Peyer's patch (tissue), 4 donors: ENCODE results near the gene CRYGC. TPM values are rescaled to one million over a fixed set of nuclear protein-coding genes. Genes with fewer than 3 reads are reported as not detected.

Experiments used
- DNase-seq, 3 donors: peaks; one replicate each; pipeline ENCODE4 v3.0.0-alpha.2; 2017 to 2019
- H3K27ac ChIP-seq, 4 donors: fragments of 200-600 bp; sonication (generic); one replicate each; pipeline ENCODE4 v1.5.1; 2016 to 2019
- H3K27me3 ChIP-seq, 2 donors: fragments of 200-600 bp; sonication (generic); one replicate each; pipeline ENCODE4 v1.5.1; 2019
- H3K36me3 ChIP-seq, 3 donors: fragments of 200-600 bp; sonication (generic); one replicate each; pipeline ENCODE4 v1.5.1; 2016 to 2019
- H3K4me1 ChIP-seq, 4 donors: fragments of 200-600 bp; sonication (generic); one replicate each; pipeline ENCODE4 v1.5.1; 2016 to 2019
- H3K4me3 ChIP-seq, 4 donors: fragments of 200-600 bp; sonication (generic); 1 replicate in 3 of 4; 2 replicates in 1 of 4; pipeline ENCODE4 v1.5.1; 2016 to 2019; ENCODE audit warnings: mild to moderate bottlenecking in 1 of 4
- H3K9me3 ChIP-seq, 4 donors: fragments of 200-600 bp; sonication (generic); one replicate each; pipeline ENCODE4 v1.5.1; 2016 to 2019; ENCODE audit warnings: mild to moderate bottlenecking in 1 of 4
- POLR2A ChIP-seq, 2 donors: fragments of 450-650 bp; IDR thresholded peaks; one replicate each; pipeline ENCODE4 v1.5.1; 2017; ENCODE audit warnings: antibody characterized with exemption in 2 of 2, mild to moderate bottlenecking in 2 of 2, moderate library complexity in 2 of 2
- total RNA-seq, 4 donors: library from RNA; depleted of rRNA; stranded (reverse); fragments of >200 nt; gene quantifications; one replicate each; pipeline ENCODE4 v1.1.0, GENCODE V29; 2016
- TF ChIP-seq, protein P1 (sequence below), 6 experiments: fragments of 450-650 bp in 4 of 6; fragments of 200-600 bp in 2 of 6; sonication (generic) in 1 of 6; IDR thresholded peaks; one replicate each; pipeline ENCODE4 v1.5.1; 2017 to 2019; ENCODE audit warnings: antibody characterized with exemption in 6 of 6, mild to moderate bottlenecking in 3 of 6, moderate library complexity in 1 of 6

The CRYGC gene
- total RNA-seq, 4 donors from 2014 or later = not detected

DNA sequence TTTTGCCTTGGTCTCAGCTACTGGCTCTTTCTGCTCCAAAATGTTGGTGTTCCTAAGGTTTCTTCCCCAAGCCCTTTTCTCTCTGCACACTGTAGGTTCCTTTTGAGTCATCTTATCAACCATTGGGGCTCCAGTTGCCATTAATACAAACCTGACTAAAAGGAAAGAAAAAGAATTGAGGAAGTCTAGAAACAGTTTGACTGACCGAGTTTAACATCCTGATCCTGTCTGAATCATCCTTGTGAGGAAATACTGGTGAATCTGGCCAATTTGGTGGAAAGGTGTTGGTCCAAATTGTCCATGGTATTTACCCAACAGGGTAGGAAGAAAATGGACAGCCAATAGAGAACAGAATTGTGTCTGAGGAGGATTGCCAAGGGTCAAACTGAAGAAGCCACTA, 43.6 kb downstream of the CRYGC start:
- DNase-seq = no peak
- H3K4me1 ChIP-seq = no peaks in the 10 kb centered on the region
- no peaks in the 10 kb centered on the region for H3K27me3 ChIP-seq
- no peak overlapping the region for H3K4me3 ChIP-seq
- no peaks in the 10 kb centered on the region for H3K9me3 ChIP-seq
- TF ChIP-seq, protein P1, sequence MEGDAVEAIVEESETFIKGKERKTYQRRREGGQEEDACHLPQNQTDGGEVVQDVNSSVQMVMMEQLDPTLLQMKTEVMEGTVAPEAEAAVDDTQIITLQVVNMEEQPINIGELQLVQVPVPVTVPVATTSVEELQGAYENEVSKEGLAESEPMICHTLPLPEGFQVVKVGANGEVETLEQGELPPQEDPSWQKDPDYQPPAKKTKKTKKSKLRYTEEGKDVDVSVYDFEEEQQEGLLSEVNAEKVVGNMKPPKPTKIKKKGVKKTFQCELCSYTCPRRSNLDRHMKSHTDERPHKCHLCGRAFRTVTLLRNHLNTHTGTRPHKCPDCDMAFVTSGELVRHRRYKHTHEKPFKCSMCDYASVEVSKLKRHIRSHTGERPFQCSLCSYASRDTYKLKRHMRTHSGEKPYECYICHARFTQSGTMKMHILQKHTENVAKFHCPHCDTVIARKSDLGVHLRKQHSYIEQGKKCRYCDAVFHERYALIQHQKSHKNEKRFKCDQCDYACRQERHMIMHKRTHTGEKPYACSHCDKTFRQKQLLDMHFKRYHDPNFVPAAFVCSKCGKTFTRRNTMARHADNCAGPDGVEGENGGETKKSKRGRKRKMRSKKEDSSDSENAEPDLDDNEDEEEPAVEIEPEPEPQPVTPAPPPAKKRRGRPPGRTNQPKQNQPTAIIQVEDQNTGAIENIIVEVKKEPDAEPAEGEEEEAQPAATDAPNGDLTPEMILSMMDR (IDR thresholded peaks at IDR 0.05) = no peak
- TF ChIP-seq POLR2A (IDR thresholded peaks at IDR 0.05) = no peak
- H3K36me3 ChIP-seq = no peaks in the 10 kb centered on the region
- no peak overlapping the region for H3K27ac ChIP-seq

DNA sequence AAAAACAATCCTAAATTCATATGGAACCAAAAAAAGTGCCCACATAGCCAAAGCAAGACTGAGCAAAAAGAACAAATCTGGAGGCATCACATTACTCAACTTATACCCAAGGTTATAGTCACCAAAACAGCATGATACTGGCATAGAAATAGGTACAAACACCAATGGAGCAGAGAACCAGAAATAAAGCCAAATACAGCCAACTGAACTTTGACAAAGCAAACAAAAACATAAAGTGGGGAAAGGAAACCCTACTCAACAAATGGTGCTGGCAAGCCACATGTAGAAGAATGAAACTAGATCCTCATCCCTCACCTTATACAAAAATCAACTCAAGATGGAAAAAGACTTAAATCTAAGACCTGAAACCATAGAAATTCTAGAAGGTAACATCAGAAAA, 45.8 kb downstream of the CRYGC start:
- H3K27me3 ChIP-seq = no peaks in the 10 kb centered on the region
- DNase-seq = no peak
- no peak overlapping the region for H3K4me3 ChIP-seq

More for the DNA sequence above, 45.8 kb downstream of the CRYGC start:
- Histone ChIP-seq H3K36me3 (no peaks in the 10 kb centered on the region), H3K4me1 (no peaks in the 10 kb centered on the region), H3K9me3 (no peaks in the 10 kb centered on the region), H3K27ac (no peak overlapping the region)
- TF ChIP-seq, protein P1 (IDR thresholded peaks at IDR 0.05) = no peak
- no peak for TF ChIP-seq POLR2A (IDR thresholded peaks at IDR 0.05)

Other genes with a start within 250 kb of the CRYGC start
- 10 to 100 TPM; 14.4 to 45.4 (median 22.7) TPM for gene PLEKHM3, start 104.3 kb downstream of the CRYGC start, total RNA-seq
- not detected for gene CRYGD, start 5.3 kb downstream of the CRYGC start, total RNA-seq
- gene CRYGB, start 16.3 kb upstream of the CRYGC start, total RNA-seq = not detected
- not detected for gene CRYGA, start 33.8 kb upstream of the CRYGC start, total RNA-seq
- gene C2orf80, start 60.2 kb upstream of the CRYGC start, total RNA-seq = not detected
- gene IDH1, start 125.2 kb upstream of the CRYGC start, total RNA-seq = 100 to 1,000 TPM; 115 to 299 (median 184) TPM
- gene PIKFYVE, start 136.4 kb upstream of the CRYGC start, total RNA-seq = 10 to 100 TPM; 24.2 to 75.1 (median 44.3) TPM